ENCODE results near the gene MC1R. TPM values are rescaled to one million over a fixed set of nuclear protein-coding genes. Genes with fewer than 3 reads are reported as not detected.
A peak's percentile ranks its signal among the peaks of the same experiment; 100 is the strongest.
"Not testable (repeated sequence)": the region's sequence is repeated elsewhere in the genome, so short reads cannot be mapped to it uniquely, and the experiment has no call there.

The MC1R gene
- total RNA-seq, 8 experiments from 2014 or later: 2.8 to 8.4 (median 5.1) TPM

DNA sequence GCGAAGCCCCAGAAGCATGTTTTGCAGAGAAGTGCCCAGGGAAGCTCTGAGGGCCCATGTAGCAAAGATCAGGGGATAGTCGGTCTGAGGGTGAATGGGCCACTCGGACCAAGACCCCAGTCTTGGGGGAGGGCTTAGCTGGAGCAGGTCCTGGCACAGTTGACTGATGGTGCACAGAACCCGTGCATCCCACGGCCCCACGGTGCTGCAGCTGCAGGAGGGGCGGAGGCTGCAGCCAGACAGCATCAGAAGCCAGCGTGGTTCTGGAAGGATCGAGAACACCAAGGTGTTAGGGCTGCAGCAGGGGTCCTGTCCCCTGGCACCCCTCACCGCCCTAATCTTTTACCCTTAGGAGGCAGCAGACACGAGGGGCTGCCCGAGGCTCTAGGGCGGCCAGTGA, 6.5 kb upstream of the MC1R start:
- H3K27ac ChIP-seq: no peak overlapping the region
- in situ Hi-C loops (cut with MboI; ENCODE audit: low pct_unique_long_range_greater_than_20kb in 2 of 9, low sequenced_read_pairs in 9 of 9, unreplicated experiment in 9 of 9): no loop called here
- 80 to 100% (median 84%) methylated on average over 1 to 5 of the region's 13 CpGs; no CpG with 5 or more reads in 5 of the 10 experiments for WGBS, 10 experiments
- no peak overlapping the region for H3K4me3 ChIP-seq
- H3K4me1 ChIP-seq (replicated peaks in 1 of 2): peaks cover under 1 to 4% of the 10 kb centered on the region in 2 donors
- ATAC-seq (replicated peaks in 6 of 8): no peak

DNA sequence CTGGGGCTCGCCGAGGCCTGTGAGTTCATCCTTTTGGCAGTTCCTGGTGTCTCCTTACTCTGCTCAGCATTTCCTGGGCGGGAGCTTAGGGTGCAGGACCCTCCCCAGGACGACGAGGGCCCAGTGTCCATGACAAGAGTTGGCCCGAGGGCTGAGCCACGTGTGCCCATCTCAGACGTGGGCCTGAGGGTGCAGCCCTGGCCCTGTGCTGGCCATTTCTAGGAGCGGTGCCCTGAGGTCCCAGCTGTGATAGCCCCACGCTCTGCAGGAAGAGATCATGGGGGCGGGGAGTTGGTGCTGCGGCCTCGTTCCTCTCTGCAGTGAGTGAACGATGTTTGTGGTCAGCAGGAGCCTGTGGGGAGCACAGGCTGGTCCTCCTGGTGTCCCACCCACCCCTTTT, 6.0 kb upstream of the MC1R start:
- no peak for ATAC-seq (replicated peaks in 6 of 8)
- no peak overlapping the region for H3K4me3 ChIP-seq
- H3K4me1 ChIP-seq (replicated peaks in 1 of 2): peaks cover 5 to 9% of the 10 kb centered on the region in 2 donors
- WGBS, 10 experiments: 83 to 100% methylated on average over 6 of the region's 14 CpGs; no CpG with 5 or more reads in 8 of the 10 experiments
- in situ Hi-C loops (cut with MboI; ENCODE audit: low pct_unique_long_range_greater_than_20kb in 2 of 9, low sequenced_read_pairs in 9 of 9, unreplicated experiment in 9 of 9): no loop called here
- H3K27ac ChIP-seq: no peak overlapping the region

- Histone ChIP-seq H3K4me1 (replicated peaks in 1 of 2) (peaks cover 16 to 17% of the 10 kb centered on the region in 2 donors), H3K4me3 (no peak overlapping the region), H3K27ac (no peak overlapping the region)
- 73 to 100% (median 100%) methylated on average over 2 to 5 of the region's 30 CpGs; no CpG with 5 or more reads in 7 of the 10 experiments for WGBS, 10 experiments
- in situ Hi-C loops (cut with MboI; ENCODE audit: low pct_unique_long_range_greater_than_20kb in 2 of 9, low sequenced_read_pairs in 9 of 9, unreplicated experiment in 9 of 9): no loop called here
- ATAC-seq (replicated peaks in 6 of 8): no peak
Measured at GRCh38 chr16:89913408-89914387, 5.0 kb upstream of the MC1R start.

DNA sequence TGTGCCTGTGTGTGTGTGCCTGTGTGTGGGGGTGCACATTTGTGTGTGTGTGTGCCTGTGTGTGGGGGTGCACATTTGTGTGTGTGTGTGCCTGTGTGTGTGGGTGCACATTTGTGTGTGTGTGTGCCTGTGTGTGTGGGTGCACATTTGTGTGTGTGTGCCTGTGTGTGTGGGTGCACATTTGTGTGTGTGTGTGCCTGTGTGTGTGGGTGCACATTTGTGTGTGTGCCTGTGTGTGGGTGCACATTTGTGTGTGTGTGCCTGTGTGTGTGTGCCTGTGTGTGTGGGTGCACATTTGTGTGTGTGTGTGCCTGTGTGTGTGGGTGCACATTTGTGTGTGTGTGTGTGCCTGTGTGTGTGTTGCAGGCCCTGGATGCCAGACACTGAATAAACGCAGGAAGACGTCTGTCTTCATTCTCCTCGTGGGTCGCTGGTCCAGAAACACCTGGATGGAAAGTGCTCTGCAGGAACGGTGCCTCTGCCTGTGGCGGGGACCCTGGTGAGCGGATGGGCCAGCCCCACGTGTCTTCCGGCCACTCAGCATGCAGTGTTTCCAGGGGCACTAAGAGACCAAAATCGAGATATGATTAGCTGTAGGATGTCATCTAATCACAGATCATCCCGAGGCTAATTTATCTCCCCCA, 3.9 kb upstream of the MC1R start:
- H3K4me1 ChIP-seq (replicated peaks in 1 of 2): peaks cover 17% of the 10 kb centered on the region in 2 donors
- H3K4me3 ChIP-seq; H3K27ac ChIP-seq; in situ Hi-C loops (cut with MboI; ENCODE audit: low pct_unique_long_range_greater_than_20kb in 2 of 9, low sequenced_read_pairs in 9 of 9, unreplicated experiment in 9 of 9); ATAC-seq (replicated peaks in 6 of 8): not testable (repeated sequence)
- WGBS, 10 experiments: 69 to 87% (median 78%) methylated on average over 2 to 5 of the region's 11 CpGs; no CpG with 5 or more reads in 6 of the 10 experiments

DNA sequence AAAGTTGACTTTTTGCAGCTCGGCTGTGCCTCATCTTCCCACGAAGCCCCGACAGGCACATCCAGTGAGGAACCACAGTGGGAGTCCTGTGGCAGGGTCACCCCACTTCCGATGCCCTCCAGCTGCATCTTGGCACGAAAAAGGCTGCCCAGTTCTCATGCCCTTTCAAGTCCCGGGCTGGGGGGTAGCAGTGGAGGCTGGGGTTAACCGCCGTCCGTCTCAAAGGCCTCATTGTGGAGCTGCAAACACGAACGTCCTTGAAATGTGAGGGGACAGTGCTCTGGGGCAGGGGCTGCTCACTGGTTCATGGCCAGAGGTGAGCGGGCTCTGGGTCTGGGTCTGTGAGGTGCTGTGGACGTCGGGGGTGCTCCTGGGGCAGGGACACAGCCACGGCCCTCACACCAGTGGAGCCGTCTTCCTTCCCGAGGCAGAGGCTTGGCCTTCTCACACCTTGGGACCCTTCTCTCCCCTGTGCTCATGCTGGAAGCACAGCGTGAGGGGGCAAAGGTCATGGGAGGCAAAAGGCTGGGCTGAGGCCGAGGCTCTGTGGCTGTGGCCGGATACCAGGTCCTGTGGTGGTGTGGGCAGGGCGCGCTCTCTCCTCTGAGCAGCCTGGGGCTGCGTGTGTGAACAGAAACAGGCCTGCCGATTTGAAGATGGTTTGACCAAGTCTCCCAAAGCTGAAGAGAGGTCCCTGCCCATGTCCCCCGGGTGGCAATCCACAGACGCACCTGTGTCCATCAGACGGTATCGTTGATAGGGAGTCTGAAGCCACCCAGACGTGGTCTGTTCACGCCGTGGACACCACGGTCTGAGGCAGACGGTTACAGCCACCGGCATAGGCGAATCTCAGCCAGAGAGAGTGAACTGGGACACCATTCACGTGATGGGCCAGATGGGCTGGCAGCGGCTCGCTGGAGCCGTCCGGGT, 3.1 kb upstream of the MC1R start:
- H3K4me3 ChIP-seq: no peak overlapping the region
- peaks cover 14 to 18% of the 10 kb centered on the region in 2 donors for H3K4me1 ChIP-seq (replicated peaks in 1 of 2)
- no peak for ATAC-seq (replicated peaks in 6 of 8)
- in situ Hi-C loops (cut with MboI; ENCODE audit: low pct_unique_long_range_greater_than_20kb in 2 of 9, low sequenced_read_pairs in 9 of 9, unreplicated experiment in 9 of 9): no loop called here
- WGBS, 10 experiments: 62 to 90% (median 87%) methylated on average over 2 to 10 of the region's 40 CpGs; no CpG with 5 or more reads in 2 of the 10 experiments
- no peak overlapping the region for H3K27ac ChIP-seq

DNA sequence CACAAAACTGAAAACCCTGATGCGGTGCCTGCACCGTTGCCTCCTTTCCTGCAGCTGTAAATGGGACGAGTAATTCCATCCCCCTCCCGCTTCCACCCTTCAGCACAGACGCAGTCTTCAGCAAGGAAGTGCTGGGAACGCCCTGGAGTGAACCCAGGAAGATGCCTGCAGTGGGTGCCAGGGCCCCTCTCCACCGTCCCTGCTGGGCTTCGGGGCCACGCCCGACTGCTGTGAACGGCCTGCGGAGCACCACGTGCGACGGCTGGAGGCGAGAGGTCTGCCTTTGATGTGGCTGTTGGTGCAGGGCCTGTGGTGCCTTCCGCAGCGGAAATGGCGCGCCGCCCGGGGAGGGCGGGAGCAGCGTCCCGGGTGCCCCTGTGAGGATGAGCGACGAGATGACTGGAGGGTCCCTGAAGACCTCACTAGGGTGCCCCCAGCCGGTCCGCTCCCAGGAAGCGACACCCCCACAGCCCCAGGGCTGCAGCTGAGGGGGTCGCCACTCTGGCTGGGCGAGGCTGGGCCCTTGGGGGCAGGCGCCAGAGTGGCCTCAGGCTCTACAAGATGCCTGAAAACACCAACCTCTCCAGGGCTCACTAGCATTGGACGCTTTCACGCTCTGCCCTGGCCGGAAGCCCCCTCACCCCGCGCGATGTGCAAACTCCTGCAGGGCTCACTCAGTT, 749 bp upstream of the MC1R start:
- 0 to 40% (median 25%) methylated on average over 1 to 15 of the region's 39 CpGs; no CpG with 5 or more reads in 6 of the 10 experiments for WGBS, 10 experiments
- in situ Hi-C loops (cut with MboI; ENCODE audit: low pct_unique_long_range_greater_than_20kb in 2 of 9, low sequenced_read_pairs in 9 of 9, unreplicated experiment in 9 of 9): no loop called here

DNA sequence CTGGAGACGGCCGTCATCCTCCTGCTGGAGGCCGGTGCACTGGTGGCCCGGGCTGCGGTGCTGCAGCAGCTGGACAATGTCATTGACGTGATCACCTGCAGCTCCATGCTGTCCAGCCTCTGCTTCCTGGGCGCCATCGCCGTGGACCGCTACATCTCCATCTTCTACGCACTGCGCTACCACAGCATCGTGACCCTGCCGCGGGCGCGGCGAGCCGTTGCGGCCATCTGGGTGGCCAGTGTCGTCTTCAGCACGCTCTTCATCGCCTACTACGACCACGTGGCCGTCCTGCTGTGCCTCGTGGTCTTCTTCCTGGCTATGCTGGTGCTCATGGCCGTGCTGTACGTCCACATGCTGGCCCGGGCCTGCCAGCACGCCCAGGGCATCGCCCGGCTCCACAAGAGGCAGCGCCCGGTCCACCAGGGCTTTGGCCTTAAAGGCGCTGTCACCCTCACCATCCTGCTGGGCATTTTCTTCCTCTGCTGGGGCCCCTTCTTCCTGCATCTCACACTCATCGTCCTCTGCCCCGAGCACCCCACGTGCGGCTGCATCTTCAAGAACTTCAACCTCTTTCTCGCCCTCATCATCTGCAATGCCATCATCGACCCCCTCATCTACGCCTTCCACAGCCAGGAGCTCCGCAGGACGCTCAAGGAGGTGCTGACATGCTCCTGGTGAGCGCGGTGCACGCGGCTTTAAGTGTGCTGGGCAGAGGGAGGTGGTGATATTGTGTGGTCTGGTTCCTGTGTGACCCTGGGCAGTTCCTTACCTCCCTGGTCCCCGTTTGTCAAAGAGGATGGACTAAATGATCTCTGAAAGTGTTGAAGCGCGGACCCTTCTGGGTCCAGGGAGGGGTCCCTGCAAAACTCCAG, 1.1 kb downstream of the MC1R start:
- in situ Hi-C loops (cut with MboI; ENCODE audit: low pct_unique_long_range_greater_than_20kb in 2 of 9, low sequenced_read_pairs in 9 of 9, unreplicated experiment in 9 of 9): no loop called here
- Histone ChIP-seq H3K27ac (no peak overlapping the region), H3K4me3 (no peak overlapping the region), H3K4me1 (replicated peaks in 1 of 2) (peaks cover 23 to 28% of the 10 kb centered on the region in 2 donors)
- 88 to 100% (median 95%) methylated on average over 2 to 28 of the region's 52 CpGs; no CpG with 5 or more reads in 2 of the 10 experiments for WGBS, 10 experiments
- no peak for ATAC-seq (replicated peaks in 6 of 8)

More for the DNA sequence above, 749 bp upstream of the MC1R start:
- no peak overlapping the region for H3K27ac ChIP-seq
- H3K4me1 ChIP-seq (replicated peaks in 1 of 2): peaks cover 23 to 28% of the 10 kb centered on the region in 2 donors
- H3K4me3 ChIP-seq: peak overlapping the region in 3 of 5 donors; percentile 6 to 21 (median 9)
- peak; percentile 2 to 63 (median 26) for ATAC-seq (replicated peaks in 6 of 8)

DNA sequence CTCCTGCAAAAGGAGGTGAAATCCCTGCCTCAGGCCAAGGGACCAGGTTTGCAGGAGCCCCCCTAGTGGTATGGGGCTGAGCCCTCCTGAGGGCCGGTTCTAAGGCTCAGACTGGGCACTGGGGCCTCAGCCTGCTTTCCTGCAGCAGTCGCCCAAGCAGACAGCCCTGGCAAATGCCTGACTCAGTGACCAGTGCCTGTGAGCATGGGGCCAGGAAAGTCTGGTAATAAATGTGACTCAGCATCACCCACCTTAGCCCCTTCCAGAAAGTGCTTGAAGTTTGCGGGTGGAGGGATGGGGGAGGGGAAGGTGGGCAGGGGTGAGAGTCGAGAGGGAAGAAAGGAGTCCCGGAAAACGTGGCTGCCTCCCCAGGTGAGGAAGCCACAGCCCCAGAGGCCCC, 2.1 kb downstream of the MC1R start:
- ATAC-seq (replicated peaks in 6 of 8): no peak
- WGBS, 10 experiments: 100% methylated on average over 1 of the region's 6 CpGs; no CpG with 5 or more reads in 9 of the 10 experiments
- in situ Hi-C loops (cut with MboI; ENCODE audit: low pct_unique_long_range_greater_than_20kb in 2 of 9, low sequenced_read_pairs in 9 of 9, unreplicated experiment in 9 of 9): no loop called here
- Histone ChIP-seq H3K27ac (peak overlapping the region; percentile 95 to 98), H3K4me1 (replicated peaks in 1 of 2) (peaks cover 23 to 28% of the 10 kb centered on the region in 2 donors), H3K4me3 (no peak overlapping the region)

DNA sequence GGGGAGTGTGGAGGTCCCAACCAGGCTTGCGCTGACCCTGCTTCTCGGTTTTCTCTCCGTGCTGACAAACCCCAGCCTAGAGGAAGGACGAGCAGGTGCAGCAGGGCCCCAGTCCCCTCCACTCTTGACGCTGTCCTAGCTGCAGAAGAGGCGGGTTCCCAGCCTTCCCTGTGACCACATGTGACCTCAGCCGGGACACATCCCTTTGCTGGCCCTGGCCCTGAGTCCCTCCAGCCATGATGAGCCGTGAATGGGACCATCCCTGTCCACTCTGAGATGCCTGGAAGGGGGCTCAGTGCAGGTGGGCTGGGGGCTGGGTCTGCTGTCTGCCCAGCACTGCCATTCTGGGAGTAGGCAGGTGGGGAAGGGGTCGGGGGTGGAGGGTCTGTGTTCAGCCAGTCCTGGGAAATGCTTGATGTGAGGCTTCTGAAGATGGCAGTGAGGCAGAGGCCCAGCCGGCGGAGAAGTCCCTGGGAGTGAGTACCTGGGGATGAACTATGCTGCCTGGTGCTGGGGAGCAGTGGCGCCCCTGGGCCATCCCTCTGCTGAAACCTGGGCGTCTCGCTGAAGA, 2.6 kb downstream of the MC1R start:
- peak in 1 of 8 experiments; percentile 5 for ATAC-seq (replicated peaks in 6 of 8)
- in situ Hi-C loops (cut with MboI; ENCODE audit: low pct_unique_long_range_greater_than_20kb in 2 of 9, low sequenced_read_pairs in 9 of 9, unreplicated experiment in 9 of 9): no loop called here
- H3K27ac ChIP-seq: peak overlapping the region; percentile 95 to 98
- H3K4me3 ChIP-seq: peak overlapping the region; percentile 76 to 96 (median 84)
- WGBS, 10 experiments: 0 to 58% (median 27%) methylated on average over 1 to 3 of the region's 14 CpGs; no CpG with 5 or more reads in 7 of the 10 experiments
- H3K4me1 ChIP-seq (replicated peaks in 1 of 2): peaks cover 23 to 28% of the 10 kb centered on the region in 2 donors

- peak overlapping the region; percentile 76 to 96 (median 84) for H3K4me3 ChIP-seq
- 0 to 10% (median 0%) methylated on average over 1 to 4 of the region's 22 CpGs; no CpG with 5 or more reads in 7 of the 10 experiments for WGBS, 10 experiments
- in situ Hi-C loops (cut with MboI; ENCODE audit: low pct_unique_long_range_greater_than_20kb in 2 of 9, low sequenced_read_pairs in 9 of 9, unreplicated experiment in 9 of 9): no loop called here
- peaks cover 28 to 29% of the 10 kb centered on the region in 2 donors for H3K4me1 ChIP-seq (replicated peaks in 1 of 2)
- H3K27ac ChIP-seq: peak overlapping the region; percentile 95 to 98
- ATAC-seq (replicated peaks in 6 of 8): peak; percentile 23 to 53 (median 37)
Measured at GRCh38 chr16:89921702-89922476, 3.2 kb downstream of the MC1R start.
